ENCODE data around the gene DGKG. TPM values are rescaled to one million over a fixed set of nuclear protein-coding genes. Genes with fewer than 3 reads are reported as not detected.

DGKG gene
- total and polyA plus RNA-seq, 2 of the 8 experiments (the other 6 are each of a cell fraction or from before 2014, with no cell fraction given) = 0.30 to 0.48 TPM

DNA sequence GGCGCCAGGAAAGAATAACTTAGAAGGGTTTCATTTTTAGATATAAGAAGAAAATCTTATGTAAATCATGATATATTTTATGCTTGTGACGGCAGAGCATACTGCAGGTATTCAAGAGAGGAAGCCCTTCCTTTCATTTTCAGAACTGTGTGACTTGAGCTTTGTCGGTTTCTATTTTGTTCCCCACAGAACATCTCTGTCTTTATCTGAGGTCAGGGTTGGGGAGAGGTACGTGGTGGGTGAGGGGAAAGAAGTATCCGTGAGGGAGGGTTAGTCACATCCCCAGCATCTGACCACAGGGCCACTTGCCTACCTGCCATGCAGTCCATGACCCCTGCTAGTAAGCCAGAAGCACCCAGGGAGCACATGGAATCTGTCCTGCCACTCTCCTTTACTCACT is 126.5 kb downstream of the DGKG start:
- no peaks in the 10 kb centered on the region for H3K23me2 ChIP-seq (ENCODE audit: low read depth, low read length)
- no peak overlapping the region for H2BK20ac ChIP-seq (ENCODE audit: low read length)
- H3K36me3 ChIP-seq (ENCODE audit: control insufficient read depth in 2 of 4, insufficient read depth in 4 of 4, low read length in 3 of 4) = no peaks in the 10 kb centered on the region
- no peak overlapping the region for H4K8ac ChIP-seq (ENCODE audit: extremely low read depth, insufficient read depth, low read length)
- no peak overlapping the region for H4K5ac ChIP-seq (ENCODE audit: insufficient read length, low read depth, low read length)
- DNase-seq (ENCODE audit: low read depth in 1 of 2, low spot score in 2 of 2) (no peak), FAIRE-seq (no peak)
- no peaks in the 10 kb centered on the region for H3K79me2 ChIP-seq (ENCODE audit: control insufficient read depth in 1 of 2, insufficient read depth in 2 of 2, low read length in 2 of 2)
- H3K18ac ChIP-seq (ENCODE audit: extremely low read depth, low read length) = no peak overlapping the region
- no peak for TF ChIP-seq SIN3A (conservative IDR thresholded peaks at IDR 0.05 in 1 of 2, IDR thresholded peaks at IDR 0.05 in 1 of 2; ENCODE audit: low read depth in 1 of 2, low read length in 2 of 2)
- TF ChIP-seq JUND (IDR thresholded peaks at IDR 0.05; ENCODE audit: low read length) = no peak
- TF ChIP-seq NRF1 (IDR thresholded peaks at IDR 0.05; ENCODE audit: low read depth, low read length) = no peak
- no peak for TF ChIP-seq PHF8 (conservative IDR thresholded peaks at IDR 0.05; ENCODE audit: low read depth, low read length)
- no peak for TF ChIP-seq TEAD4 (IDR thresholded peaks at IDR 0.05; ENCODE audit: low read depth, low read length)
- H2BK12ac ChIP-seq (ENCODE audit: low read depth, low read length) = no peak overlapping the region
- H3K79me1 ChIP-seq (ENCODE audit: low read depth, low read length) = no peaks in the 10 kb centered on the region
- no peaks in the 10 kb centered on the region for H3K9me3 ChIP-seq (ENCODE audit: insufficient read depth in 2 of 2, low read depth in 1 of 2, low read length in 1 of 2)
- no peak overlapping the region for H3K9ac ChIP-seq (replicated peaks in 1 of 4; ENCODE audit: extremely low read depth in 1 of 4, low read depth in 3 of 4, low read length in 3 of 4)
- no peak overlapping the region for H2BK120ac ChIP-seq (replicated peaks; ENCODE audit: low read depth, low read length)
- POLR2A ChIA-PET (ENCODE audit: partially characterized antibody) = no interaction called here
- no peak overlapping the region for H3K4me3 ChIP-seq (ENCODE audit: extremely low read depth in 1 of 4, insufficient read depth in 2 of 4, low read depth in 3 of 4, low read length in 4 of 4)
- no peak overlapping the region for H3K23ac ChIP-seq (ENCODE audit: insufficient read length)
- H3K27me3 ChIP-seq (replicated peaks in 1 of 4; ENCODE audit: control insufficient read depth in 3 of 4, extremely low read depth in 1 of 4, insufficient read depth in 3 of 4, low read length in 3 of 4) = no peaks in the 10 kb centered on the region
- no peaks in the 10 kb centered on the region for H4K20me1 ChIP-seq (replicated peaks in 1 of 2; ENCODE audit: control insufficient read depth in 1 of 2, insufficient read depth in 2 of 2, low read length in 2 of 2)
- H3K4ac ChIP-seq (replicated peaks; ENCODE audit: insufficient read length, low read depth, low read length) = no peak overlapping the region
- H2AK5ac ChIP-seq (ENCODE audit: low read depth, low read length) = no peak overlapping the region
- no peak overlapping the region for H2BK15ac ChIP-seq (ENCODE audit: low read length)
- no peak overlapping the region for H4K91ac ChIP-seq (replicated peaks; ENCODE audit: insufficient read length, low read length)
- CTCF ChIA-PET (ENCODE audit: partially characterized antibody) = interaction anchor here (0.7 kb wide), 1 partner anchor 16 kb away, joined by 3 read pairs; no protein-coding TSS in a partner anchor
- no peak overlapping the region for H3K14ac ChIP-seq (ENCODE audit: insufficient read length)
- no peak overlapping the region for H3K56ac ChIP-seq (replicated peaks; ENCODE audit: insufficient read length, low read depth, low read length)
- no peak overlapping the region for H2BK5ac ChIP-seq (ENCODE audit: low read depth, low read length)
- 80% methylated on average over 5 of the region's 5 CpGs; no CpG with 5 or more reads in 1 of the 2 experiments for WGBS, 2 experiments (ENCODE audit: extremely low coverage in 1 of 2, insufficient coverage in 1 of 2, insufficient read length in 1 of 2, insufficient replicate concordance in 2 of 2, low coverage in 1 of 2, low lambda C conversion rate in 2 of 2, missing lambda C conversion rate in 1 of 2)
- no peak overlapping the region for H3K27ac ChIP-seq (ENCODE audit: low read depth, low read length)
- H2AFZ ChIP-seq (ENCODE audit: low read length) = no peak overlapping the region
- H3K4me1 ChIP-seq (replicated peaks in 1 of 4; ENCODE audit: control insufficient read depth in 3 of 4, insufficient read depth in 4 of 4, low read length in 3 of 4) = no peaks in the 10 kb centered on the region
- no peak overlapping the region for H3K4me2 ChIP-seq (ENCODE audit: insufficient read depth in 1 of 2, low read depth in 2 of 2, low read length in 2 of 2)
